K562 (cell line): Measurements from ENCODE around the gene TAS1R3. TPM values are rescaled to one million over a fixed set of nuclear protein-coding genes. Genes with fewer than 3 reads are reported as not detected.

Source experiments
- BRCA1 ChIP-seq, 2 experiments: fragments of 450-650 bp in 1 of 2; sonication (generic) in 1 of 2; formaldehyde crosslinking in 1 of 2; IDR thresholded peaks; 2 replicates each; pipeline versions ENCODE4 v1.5.0 to v1.6.1; 2017 to 2020; ENCODE audit warnings: mild to moderate bottlenecking in 1 of 2, missing genetic modification reagents in 1 of 2
- CBFB ChIP-seq: sonication (generic); formaldehyde crosslinking; IDR thresholded peaks from 2 replicates; pipeline ENCODE4 v1.4.0; 2020; ENCODE audit warnings: mild to moderate bottlenecking, missing genetic modification reagents
- CCAR2 ChIP-seq: fragments of 200-400 bp; formaldehyde crosslinking; IDR thresholded peaks from 2 replicates; pipeline ENCODE4 v1.6.1; 2017; ENCODE audit warnings: mild to moderate bottlenecking, low read depth, low read length
- HNRNPLL ChIP-seq: fragments of 200-400 bp; formaldehyde crosslinking; IDR thresholded peaks from 2 replicates; pipeline ENCODE4 v1.6.1; 2017; ENCODE audit warnings: low read length, low read depth, mild to moderate bottlenecking; ENCODE audit not compliant: poor library complexity, severe bottlenecking
- KDM5B ChIP-seq: fragments of 200-600 bp; sonication (generic); IDR thresholded peaks from 2 replicates; pipeline ENCODE4 v1.6.1; 2012; ENCODE audit warnings: low read depth, mild to moderate bottlenecking, moderate library complexity, low read length, control low read depth, inconsistent platforms; ENCODE audit not compliant: insufficient replicate concordance
- MECOM ChIP-seq: fragments of 250-450 bp; sonication (Bioruptor Pico); IDR thresholded peaks from 2 replicates; pipeline ENCODE4 v1.8.0; 2022; ENCODE audit warnings: inconsistent platforms
- MLLT1 ChIP-seq, 2 experiments: fragments of 450-650 bp; IDR thresholded peaks; 2 replicates each; pipeline ENCODE4 v1.6.1; 2016
- PHF21A ChIP-seq: fragments of 450-650 bp; IDR thresholded peaks from 2 replicates; pipeline ENCODE4 v1.6.1; 2017; ENCODE audit warnings: low read depth, borderline replicate concordance
- RBM25 ChIP-seq: fragments of 200-400 bp; formaldehyde crosslinking; IDR thresholded peaks from 2 replicates; pipeline ENCODE4 v1.6.1; 2018; ENCODE audit warnings: low read length, low read depth, moderate library complexity; ENCODE audit not compliant: severe bottlenecking
- RNF219 ChIP-seq: fragments of 250-450 bp; sonication (Bioruptor Pico); IDR thresholded peaks from 2 replicates; pipeline ENCODE4 v1.5.0; 2022; ENCODE audit warnings: mild to moderate bottlenecking
- STAT5B ChIP-seq: fragments of 250-450 bp; sonication (Bioruptor Pico); IDR thresholded peaks from 2 replicates; pipeline ENCODE4 v1.8.0; 2021; ENCODE audit warnings: mild to moderate bottlenecking, inconsistent platforms
- SUPT5H ChIP-seq: fragments of 450-650 bp; IDR thresholded peaks from 2 replicates; pipeline ENCODE4 v1.6.1; 2016
- ZNF696 ChIP-seq: fragments of 250-450 bp; sonication (Bioruptor Pico); conservative IDR thresholded peaks from 2 replicates; pipeline ENCODE4 v1.4.0; 2020; ENCODE audit warnings: mild to moderate bottlenecking, moderate library complexity
- polyA plus RNA-seq, 8 experiments: library from polyadenylated mRNA; depleted of rRNA in 4 of 8; stranded (reverse) in 5 of 8; unstranded in 3 of 8; fragments of >200 nt; fragmentation: Nextera tagmentation in 2 of 8; fragmentation: Illumina TruSeq in 1 of 8; extraction: Ambion mirVana in 2 of 8; extraction: Trizol in 1 of 8; gene quantifications; 2 replicates each; pipeline versions ENCODE4 v1.2.1 to v1.2.3, GENCODE V29; 2011 to 2014; ENCODE audit warnings: inconsistent platforms in 1 of 8, missing spikeins in 1 of 8
- total RNA-seq, 7 experiments: library from RNA; depleted of rRNA in 6 of 7; stranded (reverse); fragments of >200 nt in 6 of 7; fragmentation: Illumina TruSeq in 2 of 7; extraction: Trizol in 2 of 7; gene quantifications; 2 replicates each; pipeline versions ENCODE4 v1.2.1 to v1.2.3, GENCODE V29; 2011 to 2021; ENCODE audit warnings: low replicate concordance in 1 of 7
- TF ChIP-seq, protein P1 (sequence below): sonication (generic); formaldehyde crosslinking; IDR thresholded peaks from 2 replicates; pipeline ENCODE4 v1.8.1; 2022; ENCODE audit warnings: missing genetic modification reagents
- TF ChIP-seq, protein P2 (sequence below): fragments of 250-450 bp; sonication (Bioruptor Pico); IDR thresholded peaks from 2 replicates; pipeline ENCODE4 v1.5.0; 2021
- TF ChIP-seq, protein P3 (sequence below): fragments of 250-450 bp; sonication (Bioruptor Pico); IDR thresholded peaks from 2 replicates; pipeline ENCODE4 v1.9.0; 2021; ENCODE audit warnings: mild to moderate bottlenecking, inconsistent platforms
- TF ChIP-seq, protein P4 (sequence below): IDR thresholded peaks from 2 replicates; pipeline ENCODE4 v1.6.1; 2012; ENCODE audit warnings: low read depth, low read length, improper control_type of control experiment, borderline replicate concordance

The TAS1R3 gene
- total and polyA plus RNA-seq, 9 of the 15 experiments (the other 6 are each of a cell fraction or from before 2014, with no cell fraction given), result 0.07 to 0.13 TPM; not detected in 7

DNA sequence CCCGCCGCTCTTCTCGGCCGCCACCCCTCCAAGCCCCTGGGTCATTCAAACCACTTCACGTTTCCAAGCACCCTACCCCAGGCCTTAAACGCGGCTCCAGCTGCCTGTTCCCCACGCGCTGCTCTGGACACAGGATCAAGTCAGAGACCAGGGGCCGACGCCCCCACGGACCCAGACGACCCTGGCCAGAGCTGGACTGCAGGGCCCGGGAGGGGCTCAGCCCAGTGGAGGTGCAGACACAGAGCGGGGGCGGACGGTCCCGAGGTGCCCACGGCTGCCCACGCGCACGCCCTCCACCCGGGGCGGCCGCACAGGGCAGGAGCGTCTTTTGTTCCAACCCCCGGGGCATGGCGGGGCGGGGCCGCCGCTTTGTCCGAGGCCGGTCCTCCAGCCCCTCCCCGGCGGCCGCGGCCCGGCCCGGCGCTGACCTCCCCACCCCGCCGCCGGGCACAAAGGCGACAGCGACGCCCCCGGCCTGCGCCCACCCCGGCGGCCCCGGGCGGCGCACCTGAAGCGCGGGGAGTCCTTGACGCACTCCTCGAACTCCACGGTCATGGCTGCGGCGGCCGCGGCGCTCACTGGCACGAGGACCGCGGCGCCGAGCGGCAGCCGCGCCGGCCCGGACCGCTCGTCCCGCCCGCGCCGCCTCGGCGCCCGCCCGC, 23.7 kb upstream of the TAS1R3 start (continued):
- TF ChIP-seq, protein P1, sequence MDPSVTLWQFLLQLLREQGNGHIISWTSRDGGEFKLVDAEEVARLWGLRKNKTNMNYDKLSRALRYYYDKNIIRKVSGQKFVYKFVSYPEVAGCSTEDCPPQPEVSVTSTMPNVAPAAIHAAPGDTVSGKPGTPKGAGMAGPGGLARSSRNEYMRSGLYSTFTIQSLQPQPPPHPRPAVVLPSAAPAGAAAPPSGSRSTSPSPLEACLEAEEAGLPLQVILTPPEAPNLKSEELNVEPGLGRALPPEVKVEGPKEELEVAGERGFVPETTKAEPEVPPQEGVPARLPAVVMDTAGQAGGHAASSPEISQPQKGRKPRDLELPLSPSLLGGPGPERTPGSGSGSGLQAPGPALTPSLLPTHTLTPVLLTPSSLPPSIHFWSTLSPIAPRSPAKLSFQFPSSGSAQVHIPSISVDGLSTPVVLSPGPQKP, result no peak
- no peak for TF ChIP-seq PHF21A
- TF ChIP-seq, protein P2, sequence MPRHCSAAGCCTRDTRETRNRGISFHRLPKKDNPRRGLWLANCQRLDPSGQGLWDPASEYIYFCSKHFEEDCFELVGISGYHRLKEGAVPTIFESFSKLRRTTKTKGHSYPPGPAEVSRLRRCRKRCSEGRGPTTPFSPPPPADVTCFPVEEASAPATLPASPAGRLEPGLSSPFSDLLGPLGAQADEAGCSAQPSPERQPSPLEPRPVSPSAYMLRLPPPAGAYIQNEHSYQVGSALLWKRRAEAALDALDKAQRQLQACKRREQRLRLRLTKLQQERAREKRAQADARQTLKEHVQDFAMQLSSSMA (CRISPR knock-in tag), result 0 out of 2 replicates have a peak, but pooled peaks have one; percentile 16
- TF ChIP-seq MLLT1 (IDR thresholded peaks at IDR 0.05), result no peak
- TF ChIP-seq, protein P3, sequence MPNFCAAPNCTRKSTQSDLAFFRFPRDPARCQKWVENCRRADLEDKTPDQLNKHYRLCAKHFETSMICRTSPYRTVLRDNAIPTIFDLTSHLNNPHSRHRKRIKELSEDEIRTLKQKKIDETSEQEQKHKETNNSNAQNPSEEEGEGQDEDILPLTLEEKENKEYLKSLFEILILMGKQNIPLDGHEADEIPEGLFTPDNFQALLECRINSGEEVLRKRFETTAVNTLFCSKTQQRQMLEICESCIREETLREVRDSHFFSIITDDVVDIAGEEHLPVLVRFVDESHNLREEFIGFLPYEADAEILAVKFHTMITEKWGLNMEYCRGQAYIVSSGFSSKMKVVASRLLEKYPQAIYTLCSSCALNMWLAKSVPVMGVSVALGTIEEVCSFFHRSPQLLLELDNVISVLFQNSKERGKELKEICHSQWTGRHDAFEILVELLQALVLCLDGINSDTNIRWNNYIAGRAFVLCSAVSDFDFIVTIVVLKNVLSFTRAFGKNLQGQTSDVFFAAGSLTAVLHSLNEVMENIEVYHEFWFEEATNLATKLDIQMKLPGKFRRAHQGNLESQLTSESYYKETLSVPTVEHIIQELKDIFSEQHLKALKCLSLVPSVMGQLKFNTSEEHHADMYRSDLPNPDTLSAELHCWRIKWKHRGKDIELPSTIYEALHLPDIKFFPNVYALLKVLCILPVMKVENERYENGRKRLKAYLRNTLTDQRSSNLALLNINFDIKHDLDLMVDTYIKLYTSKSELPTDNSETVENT (CRISPR knock-in tag), result 0 out of 2 replicates have a peak, but pooled peaks have one; percentile 17
- TF ChIP-seq HNRNPLL, result no peak
- TF ChIP-seq KDM5B, result peak; percentile 57
- no peak for TF ChIP-seq MECOM (CRISPR knock-in tag)
- TF ChIP-seq RNF219, result no peak
- TF ChIP-seq BRCA1 (IDR thresholded peaks at IDR 0.05), result no peak
- TF ChIP-seq BRCA1 (CRISPR knock-in tag; IDR thresholded peaks at IDR 0.05), result no peak
- TF ChIP-seq ZNF696 (CRISPR knock-in tag), result no peak
- no peak for TF ChIP-seq RBM25
- TF ChIP-seq CBFB, result no peak
- TF ChIP-seq, protein P4, sequence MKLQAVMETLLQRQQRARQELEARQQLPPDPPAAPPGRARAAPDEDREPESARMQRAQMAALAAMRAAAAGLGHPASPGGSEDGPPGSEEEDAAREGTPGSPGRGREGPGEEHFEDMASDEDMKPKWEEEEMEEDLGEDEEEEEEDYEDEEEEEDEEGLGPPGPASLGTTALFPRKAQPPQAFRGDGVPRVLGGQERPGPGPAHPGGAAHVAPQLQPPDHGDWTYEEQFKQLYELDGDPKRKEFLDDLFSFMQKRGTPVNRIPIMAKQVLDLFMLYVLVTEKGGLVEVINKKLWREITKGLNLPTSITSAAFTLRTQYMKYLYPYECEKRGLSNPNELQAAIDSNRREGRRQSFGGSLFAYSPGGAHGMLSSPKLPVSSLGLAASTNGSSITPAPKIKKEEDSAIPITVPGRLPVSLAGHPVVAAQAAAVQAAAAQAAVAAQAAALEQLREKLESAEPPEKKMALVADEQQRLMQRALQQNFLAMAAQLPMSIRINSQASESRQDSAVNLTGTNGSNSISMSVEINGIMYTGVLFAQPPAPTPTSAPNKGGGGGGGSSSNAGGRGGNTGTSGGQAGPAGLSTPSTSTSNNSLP, result no peak
- no peak for TF ChIP-seq CCAR2
- TF ChIP-seq STAT5B (CRISPR knock-in tag), result no peak
- no peak for TF ChIP-seq SUPT5H
